ENCODE data around the gene RARS1.

RARS1 gene

GRCh38 chr5:168471785-168472184, 14.5 kb upstream of the RARS1 start:
- H3K79me2 ChIP-seq (ENCODE audit: control insufficient read depth, low read length): no peaks in the 10 kb centered on the region
- no peaks in the 10 kb centered on the region for H3K9me3 ChIP-seq (ENCODE audit: control insufficient read depth, insufficient read depth, low read length)
- H3K27ac ChIP-seq (ENCODE audit: low read depth, low read length): no peak overlapping the region
- H3K27me3 ChIP-seq (ENCODE audit: control insufficient read depth, low read length): no peaks in the 10 kb centered on the region; the same call in 1 of the 2 replicates
- no peak overlapping the region for H3K4me2 ChIP-seq (ENCODE audit: low read length)
- no peaks in the 10 kb centered on the region for H4K20me1 ChIP-seq (ENCODE audit: control insufficient read depth, insufficient read depth, low read depth, low read length)
- H3K36me3 ChIP-seq (ENCODE audit: control insufficient read depth, low read length): no peaks in the 10 kb centered on the region
- H3F3A ChIP-seq (ENCODE audit: control insufficient read depth, insufficient read depth): no peaks in the 10 kb centered on the region
- no peaks in the 10 kb centered on the region for H3K9me2 ChIP-seq (replicated peaks; ENCODE audit: control insufficient read depth, low read length)
- no peak for TF ChIP-seq CTCF (IDR thresholded peaks at IDR 0.05; ENCODE audit: low read depth, low read length, poor library complexity, severe bottlenecking)
- TF ChIP-seq EZH2phosphoT487 (IDR thresholded peaks at IDR 0.05; ENCODE audit: borderline replicate concordance, low read length): no peak
- no peak overlapping the region for H3K4me3 ChIP-seq (ENCODE audit: low read length)
- H3K4me1 ChIP-seq (ENCODE audit: control insufficient read depth, low read length): no peaks in the 10 kb centered on the region

GRCh38 chr5:168472329-168472728, 13.9 kb upstream of the RARS1 start:
- H3F3A ChIP-seq (ENCODE audit: control insufficient read depth, insufficient read depth): no peaks in the 10 kb centered on the region
- no peak overlapping the region for H3K4me2 ChIP-seq (ENCODE audit: low read length)
- no peak for TF ChIP-seq EZH2phosphoT487 (IDR thresholded peaks at IDR 0.05; ENCODE audit: borderline replicate concordance, low read length)
- no peak for TF ChIP-seq CTCF (IDR thresholded peaks at IDR 0.05; ENCODE audit: low read depth, low read length, poor library complexity, severe bottlenecking)
- no peaks in the 10 kb centered on the region for H3K79me2 ChIP-seq (ENCODE audit: control insufficient read depth, low read length)
- H4K20me1 ChIP-seq (ENCODE audit: control insufficient read depth, insufficient read depth, low read depth, low read length): no peaks in the 10 kb centered on the region
- H3K4me3 ChIP-seq (ENCODE audit: low read length): no peak overlapping the region
- H3K9me3 ChIP-seq (ENCODE audit: control insufficient read depth, insufficient read depth, low read length): no peaks in the 10 kb centered on the region
- no peak overlapping the region for H3K27ac ChIP-seq (ENCODE audit: low read depth, low read length)
- no peaks in the 10 kb centered on the region; the same call in 1 of the 2 replicates for H3K27me3 ChIP-seq (ENCODE audit: control insufficient read depth, low read length)
- H3K36me3 ChIP-seq (ENCODE audit: control insufficient read depth, low read length): no peaks in the 10 kb centered on the region
- no peaks in the 10 kb centered on the region for H3K4me1 ChIP-seq (ENCODE audit: control insufficient read depth, low read length)
- no peaks in the 10 kb centered on the region for H3K9me2 ChIP-seq (replicated peaks; ENCODE audit: control insufficient read depth, low read length)

GRCh38 chr5:168474319-168474718, 12.0 kb upstream of the RARS1 start:
- Histone ChIP-seq H3K79me2 (ENCODE audit: control insufficient read depth, low read length) (no peaks in the 10 kb centered on the region), H4K20me1 (ENCODE audit: control insufficient read depth, insufficient read depth, low read depth, low read length) (no peaks in the 10 kb centered on the region), H3K4me2 (ENCODE audit: low read length) (no peak overlapping the region), H3F3A (ENCODE audit: control insufficient read depth, insufficient read depth) (no peaks in the 10 kb centered on the region), H3K9me2 (replicated peaks; ENCODE audit: control insufficient read depth, low read length) (no peaks in the 10 kb centered on the region), H3K9me3 (ENCODE audit: control insufficient read depth, insufficient read depth, low read length) (no peaks in the 10 kb centered on the region), H3K27ac (ENCODE audit: low read depth, low read length) (no peak overlapping the region), H3K4me3 (ENCODE audit: low read length) (no peak overlapping the region), H3K4me1 (ENCODE audit: control insufficient read depth, low read length) (no peaks in the 10 kb centered on the region), H3K27me3 (ENCODE audit: control insufficient read depth, low read length) (no peaks in the 10 kb centered on the region; the same call in 1 of the 2 replicates), H3K36me3 (ENCODE audit: control insufficient read depth, low read length) (no peaks in the 10 kb centered on the region)
- TF ChIP-seq EZH2phosphoT487 (IDR thresholded peaks at IDR 0.05; ENCODE audit: borderline replicate concordance, low read length) (no peak), CTCF (IDR thresholded peaks at IDR 0.05; ENCODE audit: low read depth, low read length, poor library complexity, severe bottlenecking) (no peak)
